CD4-positive, alpha-beta T cell treated with Interleukin-15 for 1 hour (primary cell): Measurements from ENCODE around the gene SEPTIN6.

Source experiments
- DNase-seq: peaks from one replicate; pipeline ENCODE4 v3.0.0-alpha.2; 2020

The SEPTIN6 gene

GRCh38 chrX:119693040-119693995 is at the start of gene SEPTIN6:
TSS of gene SEPTIN6 (minus strand) at chrX:119693168. CDS start at chrX:119693105, 63 bp downstream.
- DNase-seq = peak; percentile 89

GRCh38 chrX:119738742-119739141 is 45.8 kb upstream of the SEPTIN6 start:
- no peak for DNase-seq

GRCh38 chrX:119736206-119736764 is 43.3 kb upstream of the SEPTIN6 start:
- DNase-seq = no peak

DNA sequence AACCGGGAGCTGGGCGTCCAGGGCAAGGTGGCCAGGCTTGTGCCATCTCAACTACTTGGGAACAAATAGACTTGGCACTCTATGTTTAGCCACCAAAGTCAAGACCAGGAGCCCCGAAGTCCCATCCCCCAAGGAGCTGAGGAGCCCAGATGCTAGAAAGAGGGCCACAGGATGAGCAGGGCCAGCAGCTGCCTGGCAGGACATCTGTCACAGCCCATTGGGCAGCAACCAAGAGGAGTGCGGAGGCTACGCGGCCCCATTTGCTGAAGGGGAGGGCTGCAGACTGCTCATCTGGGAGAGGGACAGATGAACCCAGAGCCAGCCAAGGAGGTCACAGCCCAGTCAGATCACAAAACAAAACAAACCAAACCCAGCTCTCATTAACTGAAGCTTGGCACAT is 42.5 kb upstream of the SEPTIN6 start:
- no peak for DNase-seq

- DNase-seq = no peak
Measured at GRCh38 chrX:119734897-119735339, 42.0 kb upstream of the SEPTIN6 start.

- DNase-seq = peak; percentile 67
Measured at GRCh38 chrX:119729408-119730201, 36.6 kb upstream of the SEPTIN6 start.

DNA sequence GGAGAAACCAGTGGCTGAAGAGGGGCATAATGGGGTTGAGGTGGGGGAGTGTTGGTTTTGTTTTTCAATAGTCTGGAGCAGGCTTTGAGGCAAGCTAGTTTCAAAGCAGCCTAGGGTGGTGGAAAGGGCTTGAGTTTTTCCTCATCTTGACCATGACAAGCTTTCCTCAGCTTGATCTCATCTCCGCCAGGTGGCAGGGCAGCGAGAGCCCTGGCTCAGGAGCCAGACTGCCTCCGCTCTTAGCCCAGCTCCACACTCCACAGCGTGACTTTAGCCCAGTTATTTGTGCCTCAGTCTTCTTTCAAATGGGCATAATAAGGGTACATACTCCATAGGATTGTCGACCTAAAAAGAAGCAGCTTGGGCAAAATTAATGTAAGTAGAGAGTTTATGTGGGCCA is 35.5 kb upstream of the SEPTIN6 start:
- DNase-seq = no peak

DNA sequence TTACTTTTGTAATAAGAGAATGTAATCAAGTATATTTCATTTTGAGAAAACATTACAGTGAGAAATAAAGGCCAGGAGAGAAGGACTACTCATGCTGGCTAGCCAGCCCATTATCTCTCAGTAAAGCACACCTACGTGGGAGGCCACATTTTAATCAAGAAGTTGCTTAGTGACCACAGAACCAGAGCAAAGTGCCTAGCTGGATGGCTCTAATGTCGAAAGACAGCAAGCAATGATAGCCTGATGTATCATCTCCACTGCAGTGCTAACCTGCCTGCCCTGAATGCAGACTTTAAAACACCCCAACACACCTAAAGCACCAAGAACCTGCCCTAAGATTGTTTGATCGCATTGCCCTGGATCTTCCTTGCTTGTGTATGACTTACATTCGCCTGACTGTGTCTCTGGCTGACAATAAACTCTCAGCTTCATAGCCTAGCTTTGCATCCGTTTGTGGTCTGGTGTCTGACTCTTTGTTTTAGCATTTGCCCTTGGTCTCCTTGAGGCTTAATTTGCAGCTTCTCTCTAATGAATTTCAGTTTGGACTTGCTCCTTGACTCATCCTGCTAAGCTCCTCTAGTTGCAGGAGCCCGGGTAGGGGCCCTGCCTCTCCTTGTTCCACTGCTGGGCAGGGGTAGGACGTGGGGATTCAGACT is 34.1 kb upstream of the SEPTIN6 start:
- no peak for DNase-seq

- DNase-seq = no peak
Measured at GRCh38 chrX:119721926-119722325, 29.0 kb upstream of the SEPTIN6 start.

GRCh38 chrX:119721487-119721886 is 28.5 kb upstream of the SEPTIN6 start:
- DNase-seq = no peak

- DNase-seq = no peak
Measured at GRCh38 chrX:119709630-119710029, 16.7 kb upstream of the SEPTIN6 start.

DNA sequence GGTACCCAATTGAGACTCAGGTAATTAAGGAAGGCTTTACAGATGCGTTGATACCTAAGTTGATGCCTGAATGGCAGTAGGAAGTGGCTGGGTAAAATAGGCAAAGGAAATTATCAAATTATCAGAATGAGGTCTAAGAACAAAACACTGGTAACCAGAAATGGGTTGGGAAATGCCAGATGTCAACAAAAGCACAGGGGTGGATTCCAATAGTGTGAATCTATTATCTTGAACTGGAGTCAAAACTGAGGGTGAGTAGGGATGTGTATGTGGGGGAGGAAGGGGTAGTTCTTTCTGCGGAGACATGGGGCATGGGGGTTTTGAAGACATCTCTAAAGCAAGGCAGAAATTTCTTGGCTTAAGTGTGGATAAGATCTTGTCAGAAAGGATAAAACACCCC is 16.0 kb upstream of the SEPTIN6 start:
- DNase-seq = no peak

- no peak for DNase-seq
Measured at GRCh38 chrX:119706616-119707015, 13.6 kb upstream of the SEPTIN6 start.

DNA sequence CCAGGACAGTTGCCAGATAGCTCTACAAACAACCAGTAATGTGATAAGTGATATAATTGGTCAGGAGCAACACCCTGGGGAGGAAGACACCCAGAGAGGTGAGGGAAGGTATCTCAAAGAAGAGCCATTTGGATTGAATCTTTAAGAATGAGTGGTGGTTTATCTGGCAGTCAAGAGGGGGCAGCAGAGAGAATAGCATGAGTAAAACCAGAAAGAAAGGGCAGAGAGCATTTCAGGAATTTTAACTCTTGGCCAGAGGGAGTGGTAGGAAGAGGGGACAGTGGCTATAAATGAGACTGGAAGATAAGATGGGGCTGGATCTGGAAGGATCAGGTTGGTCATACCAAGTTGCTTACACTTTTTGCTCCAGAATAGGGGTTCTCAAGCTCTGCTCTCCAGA is 5.9 kb upstream of the SEPTIN6 start:
- DNase-seq = no peak

- no peak for DNase-seq
Measured at GRCh38 chrX:119696251-119696890, 3.4 kb upstream of the SEPTIN6 start.

- DNase-seq = no peak
Measured at GRCh38 chrX:119695535-119696050, 2.6 kb upstream of the SEPTIN6 start.

DNA sequence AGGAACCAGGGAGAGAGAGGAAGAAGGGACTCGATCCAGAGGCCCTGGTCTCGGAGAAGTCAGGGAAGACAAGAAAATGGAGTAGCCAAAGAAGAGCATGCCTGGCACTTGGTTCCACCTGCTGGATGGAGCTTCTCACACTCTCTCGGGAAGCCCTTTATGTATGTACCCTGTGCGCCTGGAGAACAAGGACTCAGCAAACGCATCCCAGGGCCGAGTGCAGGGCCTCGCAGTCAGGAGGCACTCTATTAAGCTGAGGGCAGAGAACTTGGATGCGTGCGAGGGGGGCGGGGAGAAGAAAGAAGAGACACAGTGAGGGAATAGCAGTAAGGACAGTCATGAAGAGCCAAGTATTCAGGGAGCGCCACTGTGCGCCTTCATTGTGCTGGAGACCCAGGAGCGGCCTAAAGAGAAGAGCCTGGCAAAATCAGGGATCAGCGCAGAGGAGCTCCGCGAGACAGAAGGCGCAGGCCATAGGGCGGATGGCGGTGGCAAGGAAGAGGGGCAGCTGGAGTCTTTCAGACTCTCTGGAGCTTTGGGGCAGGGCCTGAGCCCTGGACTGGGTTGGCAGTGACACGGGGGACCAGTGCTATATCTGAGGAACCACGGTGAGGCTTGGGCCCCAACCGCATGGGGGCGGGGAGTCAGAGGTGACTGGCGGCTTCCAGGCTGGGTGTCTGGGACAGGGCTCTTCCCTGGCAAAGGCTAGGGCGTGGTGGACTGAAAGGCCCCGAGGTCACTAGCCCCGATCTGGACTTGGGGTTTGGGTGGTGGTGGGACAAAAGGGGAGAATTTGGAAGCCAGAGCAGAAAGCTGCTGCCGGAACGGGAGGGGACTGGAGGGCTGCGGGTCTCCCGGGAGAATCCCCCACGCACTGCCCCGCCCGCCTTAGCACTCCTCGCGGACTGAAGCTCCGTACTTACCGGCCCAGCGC is 1.9 kb upstream of the SEPTIN6 start:
- no peak for DNase-seq

- no peak for DNase-seq
Measured at GRCh38 chrX:119693996-119694451, 1.1 kb upstream of the SEPTIN6 start.

- peak; percentile 72 for DNase-seq
Measured at GRCh38 chrX:119692191-119693039, 553 bp downstream of the SEPTIN6 start.
